AG08396 (cell line): ENCODE data around the gene ANKFY1.

ENCODE experiments used
- DNase-seq: peaks from one replicate; pipeline ENCODE4 v3.0.0; 2012; ENCODE audit warnings: low spot score, mixed read lengths

Gene ANKFY1

GRCh38 chr17:4118015-4118743 lies 145.6 kb downstream of the ANKFY1 start:
- DNase-seq = no peak

GRCh38 chr17:4116516-4116915 lies 147.3 kb downstream of the ANKFY1 start:
- no peak for DNase-seq
